B cell (primary cell): ENCODE data around the gene CA5A. TPM values are rescaled to one million over a fixed set of nuclear protein-coding genes. Genes with fewer than 3 reads are reported as not detected.
"Not testable (repeated sequence)": the region's sequence is repeated elsewhere in the genome, so short reads cannot be mapped to it uniquely, and the experiment has no call there.

Experiments used
- ATAC-seq: fragments of 200-7000 bp; cut with Tn5 transposase; one replicate; pipeline ENCODE4 v1.10.0; 2021; ENCODE audit warnings: low read depth, mild to moderate bottlenecking, moderate number of reproducible peaks, moderate library complexity
- CTCF ChIA-PET: fragments of 350-600 bp; sonication (Branson Sonifier 250); formaldehyde crosslinking; loops from one replicate; lab custom pipeline; 2021; ENCODE audit warnings: antibody characterized with exemption, inconsistent platforms; lab: Charles Lee
- POLR2A ChIA-PET: fragments of 350-600 bp; sonication (Branson Sonifier 250); formaldehyde crosslinking; loops from one replicate; lab custom pipeline; 2021; ENCODE audit warnings: antibody characterized with exemption; lab: Charles Lee
- DNase-seq: peaks from one replicate; pipeline ENCODE4 v3.0.0; 2013
- H2AFZ ChIP-seq: 2 replicates; pipeline ENCODE4 v1.6.1; 2012; ENCODE audit warnings: mild to moderate bottlenecking, low read depth, low read length; ENCODE audit not compliant: insufficient read depth, poor library complexity, severe bottlenecking
- H3K27ac ChIP-seq, 2 donors: 1 replicate in 1 of 2; 2 replicates in 1 of 2; pipeline ENCODE4 v1.5.1; 2012 to 2013; ENCODE audit warnings: low read length in 2 of 2, mild to moderate bottlenecking in 2 of 2, moderate library complexity in 1 of 2
- H3K27me3 ChIP-seq, 4 experiments: fragments of 200-600 bp in 1 of 4; sonication (generic) in 1 of 4; replicated peaks in 1 of 4; 1 replicate in 2 of 4; 2 replicates in 2 of 4; pipeline versions ENCODE4 v1.6.1 to v1.7.0; 2013 to 2016; ENCODE audit warnings: low read length in 3 of 4, mild to moderate bottlenecking in 2 of 4, mixed read lengths in 1 of 4, moderate library complexity in 1 of 4; ENCODE audit not compliant: insufficient read depth in 4 of 4, control insufficient read depth in 3 of 4; ENCODE audit errors: control extremely low read depth in 1 of 4
- H3K36me3 ChIP-seq, 2 experiments: replicated peaks in 1 of 2; 1 replicate in 1 of 2; 2 replicates in 1 of 2; pipeline versions ENCODE4 v1.6.1 to v1.7.1; 2013; ENCODE audit warnings: low read length in 1 of 2; ENCODE audit not compliant: insufficient read depth in 2 of 2, control insufficient read depth in 1 of 2; ENCODE audit errors: control extremely low read depth in 1 of 2, extremely low read depth in 1 of 2
- H3K4me1 ChIP-seq, 2 donors: fragments of 200-600 bp in 1 of 2; sonication (generic) in 1 of 2; 1 replicate in 1 of 2; 2 replicates in 1 of 2; pipeline versions ENCODE4 v1.5.1 to v1.6.1; 2013 to 2017; ENCODE audit warnings: low read length in 2 of 2; ENCODE audit not compliant: control insufficient read depth in 2 of 2, insufficient read depth in 2 of 2
- H3K4me2 ChIP-seq: replicated peaks from 2 replicates; pipeline ENCODE3; 2012; ENCODE audit warnings: mild to moderate bottlenecking, low read depth, low read length; ENCODE audit not compliant: poor library complexity, severe bottlenecking
- H3K4me3 ChIP-seq, 5 experiments: fragments of 200-600 bp in 1 of 5; sonication (generic) in 1 of 5; 1 replicate in 3 of 5; 2 replicates in 2 of 5; pipeline versions ENCODE4 v1.5.1 to v1.7.0; 2011 to 2016; ENCODE audit warnings: low read length in 4 of 5, mild to moderate bottlenecking in 4 of 5, low read depth in 2 of 5, control low read depth in 1 of 5, moderate library complexity in 1 of 5; ENCODE audit not compliant: insufficient read depth in 1 of 5; ENCODE audit errors: control extremely low read depth in 1 of 5, extremely low read depth in 1 of 5
- H3K79me2 ChIP-seq: fragments of 200-600 bp; sonication (generic); one replicate; pipeline ENCODE4 v1.6.0; 2016; ENCODE audit warnings: low read length; ENCODE audit not compliant: control insufficient read depth, insufficient read depth
- H3K9ac ChIP-seq: fragments of 200-600 bp; sonication (generic); 2 replicates; pipeline ENCODE4 v1.6.1; 2017; ENCODE audit warnings: mild to moderate bottlenecking, low read length, moderate library complexity
- H3K9me3 ChIP-seq, 3 donors: one replicate each; pipeline versions ENCODE4 v1.6.1 to v1.7.1; 2013; ENCODE audit warnings: low read length in 2 of 3; ENCODE audit not compliant: control insufficient read depth in 2 of 3, insufficient read depth in 1 of 3; ENCODE audit errors: control extremely low read depth in 1 of 3
- H4K20me1 ChIP-seq: 2 replicates; pipeline ENCODE4 v1.6.0; 2012; ENCODE audit warnings: mild to moderate bottlenecking, low read length; ENCODE audit not compliant: insufficient read depth, control insufficient read depth, poor library complexity, severe bottlenecking
- H3K27ac Mint-ChIP-seq: one replicate; pipeline ENCODE4 v1.8.0; 2021; ENCODE audit warnings: mixed read lengths
- H3K27me3 Mint-ChIP-seq: one replicate; pipeline ENCODE4 v1.8.0; 2021; ENCODE audit warnings: mixed read lengths
- H3K4me1 Mint-ChIP-seq: one replicate; pipeline ENCODE4 v1.8.0; 2021; ENCODE audit warnings: mixed read lengths
- H3K4me3 Mint-ChIP-seq: one replicate; pipeline ENCODE4 v1.8.0; 2021; ENCODE audit warnings: mixed read lengths
- H3K9me3 Mint-ChIP-seq: one replicate; pipeline ENCODE4 v1.8.0; 2022; ENCODE audit warnings: mixed read lengths; ENCODE audit not compliant: insufficient read depth
- CTCF ChIP-seq: fragments of 200-600 bp; IDR thresholded peaks from one replicate; pipeline ENCODE4 v1.8.0; 2022; ENCODE audit warnings: antibody characterized with exemption, mild to moderate bottlenecking
- EZH2 ChIP-seq: IDR thresholded peaks from 2 replicates; pipeline ENCODE4 v1.6.1; 2012; ENCODE audit warnings: borderline replicate concordance, low read depth, mild to moderate bottlenecking, moderate library complexity, low read length; ENCODE audit not compliant: insufficient read depth, poor library complexity, severe bottlenecking
- WGBS: methylation state at CpG from one replicate; pipeline ENCODE4 v1.1.5; 2013; ENCODE audit warnings: missing lambda C conversion rate; ENCODE audit not compliant: insufficient coverage; 5-methylcytosine and 5-hydroxymethylcytosine counted together
- intact Hi-C: fragments of 100-400 bp; cut with micrococcal nuclease; formaldehyde crosslinking; loops from one replicate; pipeline ENCODE4 v1.10.0; 2022
- polyA plus RNA-seq: library from polyadenylated mRNA; depleted of rRNA; stranded (reverse); fragments of >200 nt; gene quantifications from 2 replicates; pipeline ENCODE4 v1.2.3, GENCODE V29; 2012
- total RNA-seq, 2 donors: library from RNA; stranded (reverse); fragments of 120-200 nt in 1 of 2; gene quantifications; 1 replicate in 1 of 2; 2 replicates in 1 of 2; pipeline versions ENCODE4 v1.2.3 to v1.2.4, GENCODE V29; 2013 to 2022

The CA5A gene
- total and polyA plus RNA-seq, 2 donors (not counting 1 experiment from before 2014, with no cell fraction given), result 0.27 TPM; not detected in 1

DNA sequence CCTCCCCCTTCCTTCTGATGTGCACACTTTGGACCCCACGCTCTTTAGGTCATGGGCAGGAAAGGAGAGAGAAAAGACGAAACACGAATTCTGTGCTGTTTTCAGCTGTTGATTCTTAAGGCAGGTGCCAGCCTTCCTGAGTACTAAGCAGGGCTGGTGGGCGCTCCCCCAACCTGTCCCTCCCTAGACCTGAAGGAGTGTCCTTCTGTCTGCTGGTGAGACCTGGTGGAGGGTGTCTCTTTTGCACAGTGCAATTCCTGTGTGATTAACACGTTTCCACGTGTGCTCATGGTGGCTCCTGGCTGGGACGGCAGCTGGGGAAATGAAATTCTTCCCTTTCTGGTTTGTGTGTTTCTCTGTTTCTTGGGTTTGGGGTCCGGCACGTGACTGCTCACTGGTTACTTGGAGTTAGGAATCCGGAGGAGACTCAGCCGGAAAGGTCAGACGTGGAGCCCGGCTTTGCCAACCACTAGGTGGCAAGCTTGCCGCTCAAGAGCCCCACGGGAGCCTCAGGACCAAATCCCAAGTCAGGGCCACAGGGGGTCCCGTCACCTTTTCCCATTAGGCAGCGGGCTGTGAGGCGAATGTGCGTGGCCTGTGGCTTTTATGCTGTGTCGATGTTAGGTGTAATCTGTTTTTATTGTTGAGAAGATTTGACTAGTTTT is 46.9 kb upstream of the CA5A start:
- H3K27me3 Mint-ChIP-seq, H3K4me2 ChIP-seq, H3K9ac ChIP-seq, H3K9me3 Mint-ChIP-seq, DNase-seq, H2AFZ ChIP-seq, H3K9me3 ChIP-seq, H3K4me3 ChIP-seq, H3K4me1 ChIP-seq, H3K27ac ChIP-seq, POLR2A ChIA-PET, H3K27me3 ChIP-seq: not testable (repeated sequence)
- peaks cover 14% of the 10 kb centered on the region for H3K79me2 ChIP-seq
- peak; percentile 56 for ATAC-seq
- intact Hi-C loops, result loop anchor here (1.0 kb wide), 1 partner anchor 27 kb away; no protein-coding TSS in a partner anchor
- peaks cover 31% of the 10 kb centered on the region for H3K4me1 Mint-ChIP-seq
- peaks cover 24% of the 10 kb centered on the region for H4K20me1 ChIP-seq
- WGBS, result 95% methylated on average over 4 of the region's 20 CpGs
- H3K27ac Mint-ChIP-seq, result peak overlapping the region; percentile 76
- peaks cover 3 to 53% of the 10 kb centered on the region in 2 experiments for H3K36me3 ChIP-seq
- TF ChIP-seq CTCF, result peak; percentile 10
- peak overlapping the region; percentile 10 for H3K4me3 Mint-ChIP-seq
- CTCF ChIA-PET, result interaction anchor here (1.1 to 1.5 kb wide), 3 partner anchors 14 to 455 kb away, joined by 3 to 15 read pairs (median 4); no protein-coding TSS in a partner anchor

GRCh38 chr16:87982581-87983041 is 46.3 kb upstream of the CA5A start:
- no peak for ATAC-seq
- Histone ChIP-seq H3K9ac (no peak overlapping the region), H3K36me3 (peaks cover 4 to 52% of the 10 kb centered on the region in 2 experiments), H3K79me2 (peaks cover 14% of the 10 kb centered on the region), H3K4me3 (no peak overlapping the region), H3K27ac (no peak overlapping the region), H3K4me2 (no peak overlapping the region), H3K4me1 (no peaks in the 10 kb centered on the region), H3K27me3 (no peaks in the 10 kb centered on the region), H2AFZ (no peak overlapping the region), H3K9me3 (no peaks in the 10 kb centered on the region), H4K20me1 (peaks cover 24% of the 10 kb centered on the region)
- ChIA-PET CTCF (interaction anchor here (0.7 to 1.3 kb wide), 2 partner anchors 14 to 467 kb away, joined by 3 to 4 read pairs; no protein-coding TSS in a partner anchor), POLR2A (no interaction called here)
- Mint-ChIP-seq H3K4me3 (no peak overlapping the region), H3K27me3 (no peaks in the 10 kb centered on the region), H3K9me3 (no peaks in the 10 kb centered on the region), H3K4me1 (peaks cover 31% of the 10 kb centered on the region), H3K27ac (peak overlapping the region; percentile 65)
- intact Hi-C loops, result loop anchor here (1.0 kb wide), 1 partner anchor 26 kb away; no protein-coding TSS in a partner anchor
- WGBS, result 98% methylated on average over 9 of the region's 17 CpGs
- TF ChIP-seq EZH2 (no peak), CTCF (no peak)
- DNase-seq, result no peak

- Histone ChIP-seq H3K36me3 (peaks cover 4 to 52% of the 10 kb centered on the region in 2 experiments), H4K20me1 (peaks cover 29% of the 10 kb centered on the region), H3K79me2 (peaks cover 17% of the 10 kb centered on the region)
- H3K9me3 Mint-ChIP-seq, H3K27ac ChIP-seq, H3K27me3 ChIP-seq, CTCF ChIA-PET, POLR2A ChIA-PET, H3K9ac ChIP-seq, H3K4me3 ChIP-seq, H3K4me2 ChIP-seq, H3K27ac Mint-ChIP-seq, H3K4me3 Mint-ChIP-seq, DNase-seq, H3K27me3 Mint-ChIP-seq, H3K9me3 ChIP-seq, intact Hi-C loops, H3K4me1 ChIP-seq, ATAC-seq, H2AFZ ChIP-seq: not testable (repeated sequence)
- 100% methylated on average over 2 of the region's 4 CpGs for WGBS
- H3K4me1 Mint-ChIP-seq, result peaks cover 29% of the 10 kb centered on the region
Measured at GRCh38 chr16:87981376-87981775, 45.0 kb upstream of the CA5A start.
